Stimulated activated CD4-positive, alpha-beta T cell treated with anti-CD3 and anti-CD28 coated beads, Interleukin-15, amount 100 ng/mL, for 24 hours (primary cell): ENCODE measurements around the gene CNOT9.

Experiments
- DNase-seq: peaks from one replicate; pipeline ENCODE4 v3.0.0-alpha.2; 2020

The CNOT9 gene

DNA sequence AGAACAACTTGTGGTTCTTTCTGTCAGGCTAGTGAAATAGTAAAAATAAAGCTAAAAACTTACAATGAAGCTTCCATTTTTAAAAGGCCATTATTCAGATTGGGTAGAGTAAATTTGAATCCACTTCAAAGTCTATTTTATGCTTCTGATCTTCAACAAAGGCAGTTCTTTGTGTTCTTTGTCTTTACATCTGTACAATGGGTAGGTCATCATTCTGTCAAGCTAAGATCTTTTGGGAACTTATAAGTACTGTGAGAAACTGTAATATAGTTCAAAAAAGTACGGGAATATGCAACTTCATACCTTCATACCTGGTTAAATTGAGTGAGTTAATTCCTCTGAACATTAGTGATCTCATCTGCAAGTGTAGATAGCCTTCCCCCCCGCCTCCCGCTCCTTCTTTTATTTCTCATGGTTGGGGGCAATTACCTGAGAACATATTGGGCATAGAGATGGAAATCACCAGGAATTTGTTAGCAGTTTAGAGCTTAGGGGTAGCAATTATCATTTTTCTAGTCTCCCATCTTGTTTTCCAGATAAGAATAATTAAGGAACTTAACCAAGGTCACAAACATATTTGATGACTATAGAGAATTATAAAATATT lies 9.7 kb downstream of the CNOT9 start:
- DNase-seq = no peak

DNA sequence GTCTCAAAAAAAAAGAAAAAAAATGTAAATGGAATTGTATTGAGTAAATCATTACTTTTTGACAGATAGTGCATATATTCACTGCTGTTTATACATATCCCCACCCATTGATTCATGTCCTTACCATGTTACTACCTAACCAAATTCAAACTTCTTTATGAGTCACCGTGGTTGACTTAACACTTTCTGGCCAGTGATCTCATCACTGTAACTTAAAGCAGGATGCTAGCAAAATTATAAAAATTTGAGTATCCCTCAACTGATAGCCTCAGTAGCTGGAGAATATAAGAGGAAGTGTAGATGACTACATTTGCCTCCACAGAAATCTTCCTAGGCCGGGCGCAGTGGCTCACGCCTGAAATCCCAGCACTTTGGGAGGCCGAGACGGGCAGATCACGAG lies 13.4 kb downstream of the CNOT9 start:
- DNase-seq = no peak

DNA sequence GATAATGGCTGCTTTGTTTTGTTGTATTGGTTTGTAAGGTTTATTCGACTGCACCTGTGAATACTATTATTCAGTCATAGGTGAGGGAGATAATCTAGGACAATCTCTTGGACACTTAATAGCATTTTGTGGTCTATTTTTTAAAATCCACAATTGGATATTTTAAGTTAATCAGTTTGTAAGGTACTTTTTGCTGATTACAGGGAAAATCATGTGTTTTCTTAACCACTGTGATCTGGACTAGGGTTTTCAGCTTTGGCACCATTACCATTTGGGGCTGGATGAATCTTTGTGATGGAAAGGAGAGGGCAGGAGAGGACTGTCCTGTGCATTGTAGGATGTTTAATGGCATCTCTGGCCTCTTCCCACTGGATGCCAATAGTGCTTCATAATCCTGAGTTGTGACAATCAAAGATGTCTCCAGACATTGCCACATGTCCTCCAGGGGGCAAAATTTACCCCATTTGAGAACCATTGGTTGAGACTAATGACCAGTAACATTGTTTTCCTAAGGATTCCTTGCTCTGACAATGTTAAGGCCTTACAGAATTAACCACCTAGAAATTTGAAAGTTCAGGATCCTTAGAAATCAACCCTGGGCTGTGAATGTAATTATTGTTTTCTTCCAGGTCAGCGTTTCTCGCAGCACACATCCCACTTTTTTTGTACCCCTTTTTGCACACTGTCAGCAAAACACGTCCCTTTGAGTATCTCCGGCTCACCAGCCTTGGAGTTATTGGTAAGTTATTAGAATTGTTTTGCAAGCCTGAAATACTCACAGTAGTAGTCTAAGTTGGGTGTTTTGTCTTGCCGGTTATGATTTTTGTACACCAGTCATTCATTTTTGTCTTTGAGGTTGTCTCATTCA lies 15.6 kb downstream of the CNOT9 start:
- DNase-seq = no peak

DNA sequence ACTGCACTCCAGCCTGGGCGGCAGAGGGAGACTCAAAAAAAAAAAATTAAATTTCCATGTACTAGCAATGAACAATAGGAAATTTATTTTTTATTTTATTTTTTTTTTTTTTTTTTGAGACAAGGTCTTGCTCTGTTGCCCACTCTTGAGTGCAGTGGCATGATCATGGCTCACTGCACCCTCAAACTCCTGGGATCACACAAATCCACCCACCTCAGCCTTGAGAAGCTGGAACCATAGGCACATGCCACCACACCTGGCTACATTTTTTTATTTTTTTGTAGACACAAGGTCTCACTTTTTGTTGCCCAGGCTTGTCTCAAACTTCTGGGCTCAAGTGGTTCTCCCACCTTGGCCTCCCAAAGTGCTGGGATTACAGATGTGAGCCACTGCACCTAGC lies 16.9 kb downstream of the CNOT9 start:
- no peak for DNase-seq

DNA sequence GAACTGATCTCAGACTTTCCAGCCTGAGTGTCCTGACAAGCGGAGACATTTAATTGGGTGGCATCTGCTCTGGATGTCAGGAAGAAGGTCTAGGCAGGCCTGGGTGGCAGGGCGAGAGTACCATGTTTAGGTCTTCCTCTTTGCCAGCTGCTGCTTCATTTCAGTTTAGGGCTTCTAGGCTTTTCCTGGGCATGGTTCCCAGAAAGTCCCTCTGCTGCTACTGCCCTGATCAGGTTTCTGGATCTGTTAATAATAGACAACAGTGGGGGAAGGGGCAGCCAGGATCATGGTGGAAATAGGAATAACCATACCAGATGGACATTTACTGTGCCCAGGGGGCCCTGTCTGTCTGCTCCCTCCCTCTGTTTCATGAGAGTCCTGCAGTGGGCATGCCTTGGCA lies 36.8 kb downstream of the CNOT9 start:
- no peak for DNase-seq

DNA sequence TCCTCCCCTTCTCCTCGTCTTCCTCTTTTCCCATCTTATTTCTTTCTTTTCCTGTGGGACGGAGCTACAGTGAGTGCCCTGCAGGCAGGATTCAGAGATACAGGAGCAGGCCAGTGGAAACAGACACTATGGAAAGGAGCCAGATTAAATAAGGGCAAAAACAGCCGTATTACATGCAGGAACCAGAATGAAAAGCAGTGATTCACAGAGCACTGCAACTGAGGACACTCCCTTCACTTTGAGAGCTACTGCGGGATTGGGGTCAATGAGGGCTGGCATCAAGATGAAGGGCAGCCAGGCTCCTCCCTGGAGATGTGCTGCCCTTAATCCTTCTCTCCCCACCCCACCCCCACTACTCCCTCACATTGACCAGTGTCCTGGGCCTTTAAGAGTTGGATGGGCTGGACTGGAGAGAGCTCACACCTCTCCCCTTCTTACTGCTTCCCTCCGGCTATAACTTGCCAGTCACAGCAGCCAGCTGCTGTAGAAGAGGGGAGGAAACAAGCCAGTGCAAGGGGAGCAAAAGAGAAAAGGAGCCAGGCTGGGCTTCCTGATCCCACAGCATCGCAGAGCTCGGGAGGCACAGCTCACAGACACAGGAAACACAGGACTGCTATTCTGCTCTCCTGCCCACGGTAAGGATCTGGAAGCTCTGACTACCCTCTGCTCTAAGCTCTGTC lies 38.9 kb downstream of the CNOT9 start, which contains the start of gene PLCD4:
Gene PLCD4 (plus strand): TSS at position 464 of the 680 bp plus-strand sequence. CDS start 7,841 bp downstream, outside the sequence.
- no peak for DNase-seq

DNA sequence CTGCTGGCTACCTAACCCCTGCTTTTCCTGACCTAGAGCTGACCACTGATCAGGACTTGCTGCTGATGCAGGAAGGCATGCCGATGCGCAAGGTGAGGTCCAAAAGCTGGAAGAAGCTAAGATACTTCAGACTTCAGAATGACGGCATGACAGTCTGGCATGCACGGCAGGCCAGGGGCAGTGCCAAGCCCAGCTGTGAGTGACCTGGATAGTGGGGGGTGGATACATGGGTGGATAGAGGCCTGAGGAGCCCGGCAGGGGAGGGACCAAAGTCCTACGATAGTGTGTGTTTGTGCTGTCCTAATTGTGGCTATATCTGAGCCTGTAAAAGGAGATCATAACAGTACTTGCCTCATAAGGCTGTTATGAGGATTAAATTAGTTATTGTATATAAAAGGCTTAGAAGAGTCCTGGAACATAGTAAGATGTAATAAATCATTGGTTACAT lies 47.3 kb downstream of the CNOT9 start:
- DNase-seq = no peak

DNA sequence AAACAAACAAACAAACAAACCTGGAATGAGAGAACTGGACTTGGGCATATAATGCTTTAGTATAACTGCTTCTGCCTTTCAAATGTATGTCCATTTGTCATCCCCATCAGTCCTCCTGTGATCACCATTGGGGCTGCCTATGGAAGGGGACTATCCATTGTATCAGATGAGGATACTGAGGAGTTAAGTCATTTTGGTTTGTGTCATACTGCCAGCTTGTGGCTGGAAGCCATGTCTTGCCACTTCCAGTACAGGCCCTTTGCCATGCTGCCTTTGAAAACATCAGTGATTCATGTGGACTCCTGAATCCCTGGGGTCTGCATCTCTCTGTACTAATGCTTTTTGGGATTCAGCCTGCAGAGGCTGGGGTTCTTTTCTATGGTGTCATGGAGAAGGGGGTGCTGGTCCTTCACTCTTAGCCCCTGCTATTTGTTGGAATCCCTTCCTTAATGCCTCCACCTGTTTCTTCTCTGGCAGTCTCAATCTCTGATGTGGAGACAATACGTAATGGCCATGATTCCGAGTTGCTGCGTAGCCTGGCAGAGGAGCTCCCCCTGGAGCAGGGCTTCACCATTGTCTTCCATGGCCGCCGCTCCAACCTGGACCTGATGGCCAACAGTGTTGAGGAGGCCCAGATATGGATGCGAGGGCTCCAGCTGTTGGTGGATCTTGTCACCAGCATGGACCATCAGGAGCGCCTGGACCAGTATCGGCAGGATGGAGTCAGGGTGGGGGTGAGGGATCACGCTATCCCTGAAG lies 49.6 kb downstream of the CNOT9 start:
- DNase-seq = no peak

DNA sequence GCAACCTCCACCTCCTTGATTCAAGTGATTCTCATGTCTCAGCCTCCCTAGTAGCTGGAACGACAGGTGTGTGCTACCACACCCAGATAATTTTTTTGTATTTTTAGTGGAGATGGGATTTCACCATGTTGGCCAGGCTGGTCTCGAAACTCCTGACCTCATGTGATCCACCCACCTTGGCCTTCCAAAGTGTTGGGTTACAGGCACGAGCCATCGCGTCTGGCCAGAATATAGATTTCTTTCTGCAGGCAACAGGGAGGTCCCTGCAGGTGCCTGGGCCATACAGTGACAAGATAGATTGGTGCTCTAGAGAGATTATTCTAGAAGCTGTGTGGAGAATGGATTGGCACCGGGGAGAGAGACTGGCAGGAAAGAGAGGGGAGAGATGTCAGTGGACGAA lies 52.4 kb downstream of the CNOT9 start:
- no peak for DNase-seq

DNA sequence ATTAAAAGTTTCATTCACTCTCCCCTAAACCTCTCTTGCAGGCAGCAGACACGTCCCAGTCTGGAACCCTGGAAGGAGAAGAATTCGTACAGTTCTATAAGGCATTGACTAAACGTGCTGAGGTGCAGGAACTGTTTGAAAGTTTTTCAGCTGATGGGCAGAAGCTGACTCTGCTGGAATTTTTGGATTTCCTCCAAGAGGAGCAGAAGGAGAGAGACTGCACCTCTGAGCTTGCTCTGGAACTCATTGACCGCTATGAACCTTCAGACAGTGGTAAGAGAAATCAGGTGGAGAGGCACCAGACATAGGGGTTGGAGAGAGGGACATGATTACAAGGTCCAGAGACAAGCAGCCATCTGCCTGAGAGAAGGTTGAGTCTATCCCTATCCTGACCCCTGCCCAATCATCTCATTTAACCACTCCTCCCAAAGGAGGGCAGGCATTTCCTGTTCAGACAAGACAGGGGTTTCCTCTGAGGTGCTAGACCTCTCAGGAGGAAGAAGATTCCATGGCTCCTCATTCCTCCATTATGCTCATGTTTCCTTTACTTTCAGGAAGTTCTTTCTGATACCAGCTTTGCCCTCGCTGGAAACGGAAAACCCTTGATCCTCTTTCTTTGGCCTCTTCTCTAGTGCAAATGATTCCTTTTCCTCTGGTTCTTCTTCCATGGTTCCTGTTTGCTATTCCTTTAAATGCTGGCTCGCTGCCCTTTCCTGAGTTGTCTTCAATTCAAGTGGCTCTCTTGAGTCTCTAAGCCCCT lies 54.1 kb downstream of the CNOT9 start:
- no peak for DNase-seq

DNA sequence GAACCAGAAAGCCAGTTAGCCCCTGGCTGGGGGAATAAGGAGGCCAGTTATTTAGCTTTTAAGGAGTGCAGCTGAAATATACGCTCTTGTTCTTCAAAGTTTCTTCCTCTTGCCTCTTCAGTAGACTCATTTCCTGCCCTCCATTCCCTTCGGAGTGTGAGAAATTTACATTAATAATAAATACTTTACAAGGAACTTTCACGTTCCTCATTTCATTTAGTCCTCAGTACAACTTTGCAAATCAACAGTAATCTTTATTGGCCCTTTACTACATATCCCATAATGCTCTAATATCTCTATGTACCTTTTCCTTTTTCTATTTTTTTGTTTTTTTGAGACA lies 54.7 kb downstream of the CNOT9 start:
- no peak for DNase-seq

DNA sequence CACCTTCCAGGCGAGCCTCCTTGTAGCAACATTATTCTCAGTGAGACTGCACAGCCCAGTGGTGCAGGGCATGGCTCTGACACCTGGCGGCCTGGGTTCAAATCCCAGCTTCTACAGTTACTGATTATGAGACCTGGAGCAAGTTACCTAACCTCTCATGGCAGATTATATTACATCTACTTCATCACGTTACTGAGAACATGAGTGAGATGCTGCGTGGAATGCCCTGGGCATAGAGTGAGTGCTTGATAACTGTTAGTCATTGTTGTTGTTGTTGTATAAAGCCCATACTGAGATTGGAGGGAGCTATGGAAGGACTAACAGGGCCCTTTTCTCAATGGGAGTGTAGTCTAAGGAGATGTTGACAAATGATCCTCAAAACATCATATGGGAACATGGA lies 57.7 kb downstream of the CNOT9 start:
- DNase-seq = no peak

DNA sequence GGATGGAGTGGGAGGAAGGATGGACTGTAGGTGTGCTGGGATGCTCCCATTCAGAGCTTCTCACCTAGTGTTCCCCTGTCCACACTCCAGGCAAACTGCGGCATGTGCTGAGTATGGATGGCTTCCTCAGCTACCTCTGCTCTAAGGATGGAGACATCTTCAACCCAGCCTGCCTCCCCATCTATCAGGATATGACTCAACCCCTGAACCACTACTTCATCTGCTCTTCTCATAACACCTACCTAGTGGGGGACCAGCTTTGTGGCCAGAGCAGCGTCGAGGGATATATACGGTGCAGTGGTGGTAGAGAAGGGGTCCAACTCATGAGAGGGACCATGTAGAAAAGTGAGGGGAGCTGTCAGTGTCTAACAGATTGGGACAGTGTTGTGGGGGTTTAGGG lies 59.3 kb downstream of the CNOT9 start:
- no peak for DNase-seq

DNA sequence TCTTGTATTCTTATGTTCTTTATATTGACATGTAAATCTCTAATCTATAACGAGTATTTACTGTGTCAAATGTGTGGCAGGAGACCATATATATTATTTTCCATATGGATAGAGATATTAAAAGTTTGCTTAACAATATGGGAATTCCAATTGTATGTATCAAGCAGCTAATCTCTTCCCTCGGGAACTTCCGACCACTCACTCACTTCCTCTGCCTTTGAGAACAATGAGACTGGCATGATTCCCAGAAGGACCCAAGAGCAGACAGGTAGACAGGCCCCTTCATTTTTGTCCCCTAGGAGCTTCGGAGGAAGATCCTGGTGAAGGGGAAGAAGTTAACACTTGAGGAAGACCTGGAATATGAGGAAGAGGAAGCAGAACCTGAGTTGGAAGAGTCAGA lies 63.2 kb downstream of the CNOT9 start:
- DNase-seq = no peak

DNA sequence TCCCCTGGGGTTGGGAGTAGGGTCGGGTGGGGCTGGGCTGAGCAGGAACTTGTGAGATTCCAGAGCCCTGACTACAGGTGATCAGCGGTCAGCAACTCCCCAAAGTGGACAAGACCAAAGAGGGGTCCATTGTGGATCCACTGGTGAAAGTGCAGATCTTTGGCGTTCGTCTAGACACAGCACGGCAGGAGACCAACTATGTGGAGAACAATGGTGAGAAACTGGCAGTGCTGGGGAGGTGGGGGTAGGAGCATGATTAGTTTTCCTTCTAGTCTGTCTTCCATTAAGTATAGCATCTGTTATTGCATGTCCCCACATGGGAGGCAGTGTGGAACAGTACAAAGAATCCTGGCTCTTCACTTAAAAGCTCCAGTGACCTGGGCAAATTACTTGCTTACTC lies 67.1 kb downstream of the CNOT9 start:
- no peak for DNase-seq

DNA sequence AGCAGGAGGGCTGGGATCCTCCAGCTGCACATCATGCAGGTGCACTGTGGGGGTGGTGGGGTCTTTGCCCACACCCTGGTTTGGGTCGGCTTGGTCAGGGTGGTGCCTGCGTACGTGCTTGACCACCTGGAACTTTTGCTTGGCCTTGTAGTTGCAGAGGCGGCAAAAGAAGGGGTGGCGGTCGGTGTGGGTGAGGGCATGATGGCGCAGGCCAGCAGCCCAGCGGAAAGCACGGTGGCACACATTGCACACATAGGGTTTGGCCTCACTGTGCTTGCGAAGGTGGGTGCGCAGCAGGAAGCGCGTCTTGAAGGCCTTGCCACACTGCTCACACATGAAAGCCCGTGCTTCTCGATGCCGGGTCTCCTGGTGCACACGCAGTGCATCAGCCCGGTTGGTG lies 69.7 kb downstream of the CNOT9 start:
- DNase-seq = no peak

DNA sequence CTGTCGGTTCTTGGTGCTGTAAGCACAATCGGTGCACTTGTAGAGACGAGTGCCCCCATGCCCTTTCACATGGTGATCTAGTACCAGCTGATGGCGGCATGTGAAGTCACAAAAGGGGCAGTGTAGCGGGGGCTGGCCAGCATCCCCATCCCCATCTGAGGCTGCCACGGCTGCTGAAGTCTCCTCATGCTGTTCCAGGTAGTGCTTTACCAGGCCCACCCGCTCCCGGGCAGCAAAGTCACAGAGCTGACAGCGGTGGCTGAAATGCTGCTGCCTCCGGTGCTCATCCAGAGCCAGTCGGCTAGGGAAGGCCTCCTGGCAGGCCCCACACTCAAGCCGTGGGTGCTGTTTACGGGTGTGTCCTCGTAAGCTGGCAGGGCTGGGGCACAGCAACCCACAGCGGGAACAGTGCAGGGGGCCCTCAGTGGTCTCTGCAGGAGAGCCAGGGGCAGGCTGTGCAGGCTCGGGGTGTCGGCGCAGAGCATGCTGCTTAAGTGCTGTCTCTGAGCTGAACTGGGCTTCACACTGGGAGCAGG lies 73.5 kb downstream of the CNOT9 start:
- no peak for DNase-seq

DNA sequence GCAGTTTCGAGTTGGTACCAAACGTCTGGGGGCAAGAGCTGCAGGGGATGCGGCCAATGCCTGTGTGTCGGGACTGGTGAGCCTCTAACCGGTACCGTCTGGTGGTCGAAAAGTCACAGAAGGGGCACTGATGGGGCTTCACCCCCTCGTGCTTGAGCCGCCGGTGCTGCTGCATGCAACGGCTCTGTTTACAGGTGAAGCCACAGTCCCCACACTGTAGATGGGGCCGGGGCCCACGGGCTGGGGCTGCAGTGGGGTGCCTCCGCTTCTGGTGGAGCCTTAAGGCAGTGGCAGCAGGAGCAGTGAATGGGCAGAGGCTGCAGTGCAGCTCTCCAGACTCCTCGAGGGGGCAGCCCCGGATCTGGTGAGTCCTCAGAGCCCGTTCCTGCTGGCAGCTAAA lies 74.1 kb downstream of the CNOT9 start:
- DNase-seq = no peak

DNA sequence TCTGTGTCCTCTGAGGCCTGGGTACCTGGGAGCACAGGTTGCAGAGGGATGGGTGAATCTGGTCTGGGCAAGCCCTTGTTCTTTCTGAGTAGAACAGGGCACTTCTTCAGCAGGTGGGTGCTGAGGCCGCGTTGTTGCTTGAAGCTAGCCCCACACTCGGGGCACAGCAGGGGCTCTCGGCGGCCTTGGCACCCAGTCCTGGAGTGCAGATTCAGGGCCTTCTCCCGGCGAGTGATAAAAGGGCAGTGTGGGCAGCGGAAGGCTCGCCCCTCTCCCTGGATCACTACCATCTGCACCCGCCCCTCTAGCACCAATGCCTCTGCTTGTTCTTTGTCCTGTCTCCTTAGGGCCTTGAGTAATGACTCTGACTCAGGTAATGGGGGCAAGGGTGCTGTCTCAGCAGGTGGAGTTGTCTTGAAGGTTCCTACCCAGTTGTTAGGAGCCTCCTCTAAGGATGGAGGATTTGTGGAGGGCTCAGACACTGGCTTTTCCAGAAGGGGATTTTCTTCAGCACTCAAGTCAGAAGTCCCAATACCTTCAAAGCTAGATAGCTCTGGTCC lies 75.2 kb downstream of the CNOT9 start:
- DNase-seq = no peak

DNA sequence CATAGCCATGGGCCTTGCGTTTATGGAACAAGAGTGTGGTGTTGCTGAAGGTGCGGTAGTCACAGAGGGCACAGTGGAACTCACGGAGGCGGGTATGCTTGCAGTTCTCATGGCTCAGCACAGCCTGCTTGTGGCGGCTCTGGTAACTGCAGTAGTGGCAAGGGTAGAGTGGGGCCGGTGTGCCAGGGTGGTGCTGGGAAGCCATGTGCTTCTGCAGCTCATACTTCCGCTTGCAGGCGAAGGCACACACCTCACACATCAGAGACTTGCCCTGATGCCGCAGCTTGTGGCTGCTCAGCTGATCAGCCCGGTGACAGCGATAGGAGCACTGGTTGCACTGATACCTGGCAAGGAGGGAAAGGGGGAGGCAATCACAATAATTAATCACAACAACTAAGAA lies 76.1 kb downstream of the CNOT9 start:
- DNase-seq = no peak

DNA sequence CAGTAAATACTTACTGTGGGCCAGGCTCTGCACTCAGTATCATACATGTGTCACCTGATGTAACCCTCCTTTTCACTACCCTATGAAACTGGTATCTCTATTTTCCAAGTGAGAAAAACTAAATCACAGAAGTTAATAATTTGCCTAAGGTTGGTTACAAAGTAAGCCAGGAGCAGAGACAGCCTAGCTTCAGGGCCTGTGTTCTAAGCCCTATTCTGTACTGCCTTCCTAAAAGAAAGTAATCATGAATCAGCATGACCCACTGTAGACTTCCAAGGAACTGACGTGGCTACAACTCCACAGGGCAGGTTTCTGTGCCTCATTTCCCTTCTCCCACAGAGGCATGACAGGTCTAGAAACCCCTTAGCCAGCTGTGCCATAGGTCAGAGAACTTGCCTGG lies 76.5 kb downstream of the CNOT9 start:
- DNase-seq = no peak
